Amniotic epithelial cell (primary cell): ENCODE data around the gene SLC51A.
A peak's percentile ranks its signal among the peaks of the same experiment; 100 is the strongest.

Experiments used
- DNase-seq: peaks from one replicate; pipeline ENCODE4 v3.0.0-alpha.2; 2010; ENCODE audit warnings: low read depth

Gene SLC51A

DNA sequence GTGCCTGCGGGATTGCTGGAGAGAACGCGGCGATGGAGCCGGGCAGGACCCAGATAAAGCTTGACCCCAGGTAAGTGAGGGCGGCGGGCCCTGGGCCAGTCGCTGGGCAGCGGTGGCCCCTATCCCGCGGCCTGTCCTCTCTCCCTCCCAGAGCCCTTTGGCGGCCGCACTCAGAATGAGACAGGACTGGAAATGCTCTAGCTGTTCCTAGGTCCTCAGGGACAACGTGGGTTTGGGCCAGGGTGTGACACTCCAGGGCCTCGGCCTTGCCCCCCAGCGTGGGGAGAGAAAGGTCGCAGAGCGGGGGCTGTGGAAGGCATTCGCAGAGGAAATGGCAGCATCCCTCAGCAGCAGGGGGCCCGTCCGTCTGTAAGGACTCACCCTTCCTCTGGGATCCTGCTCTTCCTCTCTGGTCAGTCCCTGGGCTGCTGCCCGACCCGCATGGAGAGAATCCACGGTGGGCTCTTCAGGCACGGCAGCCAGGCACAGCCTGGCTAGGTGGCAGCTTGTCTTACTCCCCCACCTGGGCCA is 412 bp downstream of the SLC51A start:
- DNase-seq, result no peak

GRCh38 chr3:196217307-196218154 is 1.2 kb downstream of the SLC51A start:
- DNase-seq, result no peak

DNA sequence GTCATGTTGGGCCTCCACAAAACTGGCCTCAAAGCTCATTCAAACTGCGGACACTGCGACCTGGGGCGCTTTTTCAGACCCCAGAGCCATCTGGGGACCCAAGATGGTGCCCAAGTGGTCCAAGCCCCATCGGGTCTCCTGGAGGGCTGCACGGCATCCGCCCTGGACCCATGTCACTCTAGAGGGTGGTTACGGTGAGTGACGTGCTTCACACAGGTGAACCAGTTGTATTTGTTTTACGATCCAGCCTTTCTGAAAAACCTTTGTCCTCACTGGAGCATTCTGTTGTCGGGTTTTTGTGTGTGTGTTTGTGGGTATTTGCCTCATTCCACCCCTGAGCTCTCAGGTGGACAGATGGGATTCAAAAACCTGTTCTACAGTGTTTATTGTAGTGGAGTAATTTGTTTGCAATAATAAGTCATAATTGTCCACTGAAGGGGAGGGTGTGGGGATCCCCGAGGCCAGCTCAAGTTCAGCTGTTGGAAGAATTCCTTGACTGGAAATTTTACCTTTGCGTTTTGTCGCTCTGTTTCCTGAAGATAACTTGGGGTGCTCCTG is 1.9 kb downstream of the SLC51A start:
- DNase-seq, result no peak

DNA sequence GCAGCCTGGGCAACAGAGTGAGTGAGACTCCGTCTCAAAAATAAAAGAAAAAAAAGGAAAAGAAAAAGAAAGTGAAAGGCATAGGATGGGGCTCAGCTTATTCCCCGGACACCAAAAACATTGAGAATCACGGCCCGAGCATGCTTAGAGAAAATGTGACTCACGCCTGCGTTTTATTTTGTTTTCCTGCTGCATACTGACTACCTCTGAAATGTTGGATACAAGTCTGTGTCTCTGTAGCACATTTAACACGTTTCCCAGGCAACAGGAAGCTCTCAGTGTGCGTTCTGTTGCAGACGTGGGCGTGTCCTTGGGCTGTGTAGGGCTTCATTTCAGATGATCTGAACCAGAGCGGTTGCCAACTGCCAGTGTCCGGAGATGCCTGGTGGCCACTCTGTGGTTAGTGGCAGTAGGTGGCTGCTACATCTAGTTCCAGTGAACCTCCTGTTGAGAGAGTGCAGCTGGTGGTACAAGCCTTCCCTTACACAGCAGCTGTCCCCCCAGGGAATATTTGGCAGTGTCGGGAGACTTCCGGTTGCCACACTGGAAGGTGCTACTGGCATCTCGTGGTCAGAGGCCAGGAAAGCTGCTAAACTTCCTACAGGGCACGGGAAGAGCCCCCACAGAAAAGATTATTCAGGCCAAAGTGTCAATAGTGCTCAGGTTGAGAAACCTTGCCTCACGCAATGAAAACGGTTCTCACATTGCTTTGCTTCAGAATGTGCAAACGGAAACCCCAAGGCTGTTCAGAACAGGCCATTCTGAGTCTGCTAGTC is 3.0 kb downstream of the SLC51A start:
- peak; percentile 93 for DNase-seq

DNA sequence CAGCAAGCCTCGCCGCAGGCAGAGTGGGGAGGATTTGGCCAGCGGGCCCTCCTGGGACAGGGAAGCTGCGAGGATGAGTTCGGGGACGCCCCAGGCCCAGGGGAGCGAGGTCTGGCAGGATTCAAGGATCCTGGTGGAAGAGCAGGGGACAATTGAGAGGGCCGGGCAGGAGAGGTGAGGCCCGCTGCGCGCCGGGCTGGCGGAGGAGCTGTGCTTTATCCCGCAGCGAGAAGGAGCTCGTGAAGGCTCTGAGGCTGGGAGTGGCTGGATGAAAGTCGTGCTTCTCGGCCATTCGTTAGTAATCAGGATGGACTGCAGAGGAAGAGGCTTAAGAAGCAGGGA is 3.6 kb downstream of the SLC51A start:
- DNase-seq, result no peak

- DNase-seq, result no peak
Observed at GRCh38 chr3:196220587-196220986, 4.3 kb downstream of the SLC51A start.

DNA sequence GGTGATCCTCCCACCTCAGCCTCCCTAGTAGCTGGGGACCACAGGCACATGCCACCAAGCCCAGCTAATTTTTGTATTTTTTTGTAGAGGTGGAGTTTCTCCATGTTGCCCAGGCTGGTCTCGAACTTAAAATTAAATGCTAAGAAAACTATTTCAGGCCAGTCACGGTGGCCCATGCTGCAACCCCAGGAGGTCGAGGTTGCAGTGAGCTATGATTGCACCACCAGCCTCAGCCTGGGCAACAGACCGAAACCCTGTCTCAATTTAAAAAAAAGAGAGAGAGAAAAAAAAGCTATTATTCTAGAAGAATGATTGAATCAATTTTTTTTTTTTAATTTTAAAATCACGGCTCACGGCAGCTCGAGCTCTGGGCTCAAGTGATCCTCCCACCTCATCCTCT is 4.7 kb downstream of the SLC51A start:
- DNase-seq, result no peak

DNA sequence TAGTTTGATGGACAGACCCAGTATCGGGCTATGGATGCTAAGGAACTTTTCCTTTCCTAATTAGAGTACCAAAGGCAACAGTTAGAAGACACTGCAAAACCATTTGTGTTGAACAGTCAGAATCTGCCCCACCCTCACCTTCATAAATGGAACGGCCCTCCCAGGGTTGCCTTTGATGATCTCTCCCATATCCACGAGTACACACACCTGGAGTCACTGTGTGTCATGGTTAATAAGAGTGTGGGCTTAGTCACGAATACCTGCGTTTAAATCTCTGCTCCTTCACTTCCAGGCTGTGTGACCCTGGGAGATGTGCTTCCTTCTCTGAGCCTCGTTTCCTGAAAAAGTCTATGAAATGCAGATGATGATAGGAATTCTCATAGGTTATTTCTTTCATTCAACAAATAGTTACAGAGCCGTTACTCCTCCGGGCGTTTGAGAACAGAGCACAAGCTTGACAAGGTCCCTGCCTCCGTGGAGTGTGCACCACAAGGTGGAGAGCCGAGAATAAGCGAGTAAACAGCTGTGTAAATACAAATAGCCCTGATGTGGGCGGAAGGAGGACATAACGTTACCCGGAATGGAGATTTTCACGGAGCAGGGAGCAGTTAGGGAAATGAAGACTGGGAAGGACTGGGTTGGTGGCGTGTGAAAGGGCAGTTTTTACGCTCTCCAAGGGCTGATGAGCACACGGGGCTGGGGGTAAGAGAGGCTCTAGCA is 6.7 kb downstream of the SLC51A start:
- DNase-seq, result no peak

GRCh38 chr3:196225086-196225485 is 8.8 kb downstream of the SLC51A start:
- DNase-seq, result no peak

GRCh38 chr3:196225763-196226364 is 9.5 kb downstream of the SLC51A start:
- DNase-seq, result no peak

GRCh38 chr3:196227121-196227561 is 10.8 kb downstream of the SLC51A start:
- no peak for DNase-seq

DNA sequence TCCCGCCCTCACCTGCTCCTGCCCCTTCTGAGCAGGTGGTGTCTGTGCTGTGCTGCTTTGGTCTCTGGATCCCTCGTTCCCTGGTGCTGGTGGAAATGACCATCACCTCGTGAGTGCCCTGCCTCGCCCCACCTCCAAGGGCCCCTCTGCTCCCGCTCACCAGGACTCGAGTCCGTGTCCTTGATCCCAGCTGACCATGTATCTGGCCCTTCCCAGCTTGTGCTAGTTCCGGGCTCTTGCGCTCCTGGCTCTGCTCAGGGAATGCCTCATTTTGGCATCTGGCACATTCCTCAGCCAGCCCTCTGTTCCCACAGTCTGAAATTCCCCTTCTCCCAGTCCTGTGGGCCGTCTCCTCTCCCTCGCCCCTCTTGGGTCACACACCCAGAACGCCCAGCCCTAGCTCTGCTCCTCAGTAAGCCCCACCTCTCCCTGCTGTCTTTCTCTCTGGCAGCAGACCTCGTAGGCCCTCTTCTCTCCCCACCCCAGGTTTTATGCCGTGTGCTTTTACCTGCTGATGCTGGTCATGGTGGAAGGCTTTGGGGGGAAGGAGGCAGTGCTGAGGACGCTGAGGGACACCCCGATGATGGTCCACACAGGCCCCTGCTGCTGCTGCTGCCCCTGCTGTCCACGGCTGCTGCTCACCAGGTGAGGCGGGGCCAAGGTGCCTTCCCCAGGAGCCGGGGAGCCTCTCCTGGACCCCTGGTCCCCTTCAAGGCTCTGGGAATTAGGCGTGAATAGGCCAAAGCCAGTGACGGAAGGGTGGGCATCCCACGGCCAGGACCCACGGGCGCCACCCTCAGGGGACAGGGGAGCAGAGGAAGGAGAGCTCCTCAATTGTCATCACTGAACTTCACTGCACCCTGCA is 11.5 kb downstream of the SLC51A start:
- DNase-seq, result peak; percentile 68

GRCh38 chr3:196232154-196232881 is 16.0 kb downstream of the SLC51A start:
- no peak for DNase-seq

DNA sequence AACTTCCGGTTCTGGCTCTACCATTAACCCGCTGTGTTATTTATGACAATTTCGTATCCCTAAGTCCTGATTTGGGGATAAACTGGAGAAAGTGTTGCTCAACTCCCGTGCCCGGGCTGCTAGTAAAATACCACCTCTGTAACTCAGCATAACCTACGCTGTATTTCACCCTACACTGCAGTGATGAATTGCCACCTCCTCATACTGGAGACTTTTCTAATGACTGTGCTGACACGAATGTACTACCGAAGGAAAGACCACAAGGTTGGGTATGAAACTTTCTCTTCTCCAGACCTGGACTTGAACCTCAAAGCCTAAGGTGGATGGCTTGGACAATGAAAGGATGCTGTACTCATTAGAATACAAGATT is 16.5 kb downstream of the SLC51A start:
- DNase-seq, result no peak

GRCh38 chr3:196235452-196236122 is 19.3 kb downstream of the SLC51A start:
- no peak for DNase-seq

GRCh38 chr3:196236223-196236622 is 19.9 kb downstream of the SLC51A start:
- no peak for DNase-seq

- no peak for DNase-seq
Observed at GRCh38 chr3:196237203-196237602, 20.9 kb downstream of the SLC51A start.

- DNase-seq, result peak; percentile 66
Observed at GRCh38 chr3:196238612-196239560, 22.6 kb downstream of the SLC51A start.
